ENCODE data around the gene AVL9.
"Not testable (repeated sequence)": the region's sequence is repeated elsewhere in the genome, so short reads cannot be mapped to it uniquely, and the experiment has no call there.

Gene AVL9

GRCh38 chr7:32591938-32592337, 96.6 kb downstream of the AVL9 start:
- DNase-seq (ENCODE audit: low spot score): peak; percentile 48

DNA sequence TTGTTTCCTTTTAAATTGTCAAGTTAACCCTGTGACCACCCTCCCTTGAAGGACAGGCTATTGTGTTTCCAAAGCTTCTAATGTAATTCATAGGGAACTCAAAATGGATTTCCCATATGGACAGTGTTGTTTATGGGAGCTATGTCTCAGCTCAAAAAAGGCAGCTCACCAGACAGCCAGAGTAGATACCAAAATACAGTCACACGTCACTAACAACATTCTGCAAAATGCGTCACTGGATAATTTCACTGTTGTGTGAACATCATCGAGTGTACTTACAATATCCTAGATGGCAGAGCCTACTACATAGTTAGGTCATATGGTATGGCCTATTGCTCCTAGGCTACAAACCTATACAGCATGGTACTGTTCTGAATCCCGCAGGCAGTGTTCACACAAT, 97.4 kb downstream of the AVL9 start:
- DNase-seq (ENCODE audit: low spot score): no peak

- no peak for DNase-seq (ENCODE audit: low spot score)
Observed at GRCh38 chr7:32594965-32595490, 99.7 kb downstream of the AVL9 start.

DNA sequence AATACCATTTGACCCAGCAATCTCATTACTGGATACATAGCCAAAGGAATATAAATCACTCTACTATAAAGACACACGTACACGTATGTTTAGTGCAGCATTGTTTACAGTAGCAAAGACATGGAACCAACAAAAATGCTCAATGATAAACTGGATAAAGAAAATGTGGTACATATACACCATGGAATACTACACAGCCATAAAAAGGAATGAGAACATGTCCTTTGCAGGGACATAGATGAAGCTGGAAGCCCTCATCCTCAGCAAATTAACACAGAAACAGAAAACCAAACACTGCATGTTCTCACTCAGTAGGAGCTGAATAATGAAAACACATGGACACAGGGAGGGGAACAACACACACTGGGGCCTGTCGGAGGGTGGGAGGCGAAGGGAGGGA, 105.9 kb downstream of the AVL9 start:
- DNase-seq (ENCODE audit: low spot score): not testable (repeated sequence)

- DNase-seq (ENCODE audit: low spot score): no peak
Observed at GRCh38 chr7:32602470-32602869, 107.2 kb downstream of the AVL9 start.

DNA sequence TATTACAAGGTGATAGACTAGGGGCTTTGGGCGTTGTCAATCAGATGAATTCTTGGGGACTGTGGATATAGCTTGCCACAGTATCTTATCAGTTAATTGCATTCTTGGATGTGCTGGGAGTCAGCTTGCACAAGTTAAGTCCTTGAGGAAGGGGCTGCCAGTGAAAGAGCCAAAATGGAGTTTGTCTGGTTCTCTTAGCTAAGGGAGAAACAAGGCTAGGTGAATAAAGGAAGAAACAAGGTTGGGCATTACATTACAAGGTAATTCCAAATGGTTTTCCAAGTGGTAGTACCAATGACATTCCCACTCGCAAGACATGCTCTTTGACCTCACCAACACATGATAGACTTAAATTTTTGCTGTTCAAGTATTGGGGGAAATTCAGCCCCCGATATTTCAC, 108.2 kb downstream of the AVL9 start:
- not testable (repeated sequence) for DNase-seq (ENCODE audit: low spot score)

DNA sequence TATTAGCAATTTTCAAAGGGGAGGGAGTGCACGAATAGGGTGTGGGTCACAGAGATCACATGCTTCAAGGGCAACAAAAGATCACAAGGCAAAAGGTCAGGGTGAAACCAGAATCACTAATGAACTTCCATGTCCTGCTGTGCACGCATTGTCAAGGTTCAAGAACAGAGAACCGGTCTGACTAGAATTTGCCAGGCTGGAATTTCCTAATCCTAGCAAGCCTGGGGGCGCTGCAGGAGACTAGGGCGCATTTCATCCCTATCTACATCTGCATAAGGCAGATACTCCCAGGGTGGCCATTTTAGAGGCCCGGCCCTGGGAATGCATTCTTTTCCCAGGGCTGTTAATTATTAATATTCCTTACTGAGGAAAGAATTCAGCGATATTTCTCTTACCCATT, 108.8 kb downstream of the AVL9 start:
- not testable (repeated sequence) for DNase-seq (ENCODE audit: low spot score)

GRCh38 chr7:32605032-32605431, 109.7 kb downstream of the AVL9 start:
- DNase-seq (ENCODE audit: low spot score): no peak

GRCh38 chr7:32609463-32609862, 114.2 kb downstream of the AVL9 start:
- no peak for DNase-seq (ENCODE audit: low spot score)

- DNase-seq (ENCODE audit: low spot score): peak; percentile 48
Observed at GRCh38 chr7:32611201-32612099, 116.2 kb downstream of the AVL9 start.

DNA sequence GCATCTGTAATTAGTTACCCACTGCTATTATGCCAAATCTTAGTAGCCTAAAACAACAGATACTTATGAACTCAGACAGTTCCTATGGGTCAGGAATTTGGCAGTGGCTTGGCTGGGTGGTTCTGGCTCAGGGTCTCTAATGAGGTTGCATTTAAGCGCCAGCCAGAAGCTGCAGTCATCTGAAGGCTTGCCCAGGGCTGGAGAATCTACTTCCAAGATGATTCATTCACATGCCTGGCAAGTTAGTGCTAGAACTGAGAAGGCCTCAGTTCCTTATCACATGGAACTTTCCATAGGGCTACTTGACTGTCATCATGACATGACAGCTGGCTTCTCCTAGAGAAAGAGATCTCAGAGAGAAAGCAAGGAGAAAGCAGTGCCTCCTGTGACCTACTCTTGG, 121.3 kb downstream of the AVL9 start:
- DNase-seq (ENCODE audit: low spot score): peak; percentile 15

DNA sequence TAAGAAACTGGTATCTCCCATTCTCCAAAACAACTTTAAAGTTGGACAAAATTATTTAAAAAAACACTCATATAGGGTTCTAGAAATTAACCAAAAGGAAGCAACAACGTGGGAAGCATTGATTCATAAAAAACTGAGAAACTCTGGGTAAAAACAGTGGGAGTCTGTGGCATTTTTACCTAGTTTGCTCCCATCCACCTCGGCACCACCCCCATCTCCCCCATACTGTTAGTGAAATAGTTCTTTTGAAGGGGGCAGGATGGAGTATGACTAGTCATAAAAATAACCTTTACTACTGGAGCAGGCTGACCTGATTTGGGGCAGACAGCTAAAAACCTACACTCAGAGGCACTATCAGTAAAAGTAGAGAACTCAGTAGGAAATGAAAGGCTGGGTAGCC, 123.2 kb downstream of the AVL9 start:
- DNase-seq (ENCODE audit: low spot score): no peak

DNA sequence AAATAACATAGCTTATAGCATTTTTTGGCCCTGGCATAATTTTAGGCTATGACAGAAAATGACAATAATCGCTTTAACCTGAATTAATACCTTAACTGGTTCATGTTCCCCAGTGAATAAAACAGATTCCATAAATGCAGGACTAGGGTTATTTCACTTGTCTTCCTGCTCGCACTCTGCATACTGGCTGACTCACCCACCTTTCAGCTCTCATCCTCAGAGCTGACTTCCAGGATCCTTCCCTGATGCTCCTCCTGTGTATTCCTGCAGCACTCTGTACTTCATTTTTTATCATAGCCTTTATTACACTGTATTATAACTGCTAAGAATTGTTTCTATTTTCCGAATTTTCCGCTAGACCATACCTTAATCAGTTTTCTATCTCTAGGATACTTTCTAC, 123.7 kb downstream of the AVL9 start:
- DNase-seq (ENCODE audit: low spot score): no peak

DNA sequence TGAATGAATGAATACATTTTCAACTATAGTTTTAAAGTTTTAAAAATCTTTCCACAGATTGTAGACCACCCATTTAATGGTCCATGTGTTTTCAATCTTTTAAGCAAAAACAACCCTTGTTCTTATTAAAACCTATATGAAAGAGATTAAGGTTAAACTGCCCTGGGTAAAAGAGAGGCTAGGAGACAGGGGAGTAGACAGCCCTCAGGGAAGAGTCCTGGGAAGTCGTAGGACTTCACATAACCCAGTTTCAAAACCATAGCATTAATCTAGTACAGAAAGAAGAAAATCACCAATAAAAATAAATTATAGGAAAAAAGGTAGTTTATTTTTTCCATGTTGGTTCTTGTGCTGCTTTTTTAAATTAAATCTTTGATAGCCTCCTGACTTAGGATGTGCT, 124.1 kb downstream of the AVL9 start:
- DNase-seq (ENCODE audit: low spot score): not testable (repeated sequence)

DNA sequence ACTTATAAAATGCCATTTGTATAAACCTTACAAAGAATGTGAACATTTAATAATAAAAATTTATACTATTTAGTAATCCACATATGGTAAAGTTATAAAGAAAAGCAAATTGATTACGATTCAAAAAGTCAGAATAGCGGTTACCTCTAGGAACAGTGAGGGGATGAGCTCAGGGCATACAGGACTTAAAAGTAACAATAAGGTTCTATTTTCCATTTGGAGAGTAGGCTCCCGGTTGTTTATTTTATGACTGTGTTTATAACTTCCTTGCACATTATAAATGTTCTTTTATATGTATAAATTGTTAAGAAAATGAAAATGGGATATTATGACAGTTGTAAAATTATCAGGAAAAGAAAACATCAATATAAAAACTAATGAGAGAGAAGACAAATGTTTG, 135.7 kb downstream of the AVL9 start:
- no peak for DNase-seq (ENCODE audit: low spot score)

- not testable (repeated sequence) for DNase-seq (ENCODE audit: low spot score)
Observed at GRCh38 chr7:32631590-32632497, 136.6 kb downstream of the AVL9 start.

DNA sequence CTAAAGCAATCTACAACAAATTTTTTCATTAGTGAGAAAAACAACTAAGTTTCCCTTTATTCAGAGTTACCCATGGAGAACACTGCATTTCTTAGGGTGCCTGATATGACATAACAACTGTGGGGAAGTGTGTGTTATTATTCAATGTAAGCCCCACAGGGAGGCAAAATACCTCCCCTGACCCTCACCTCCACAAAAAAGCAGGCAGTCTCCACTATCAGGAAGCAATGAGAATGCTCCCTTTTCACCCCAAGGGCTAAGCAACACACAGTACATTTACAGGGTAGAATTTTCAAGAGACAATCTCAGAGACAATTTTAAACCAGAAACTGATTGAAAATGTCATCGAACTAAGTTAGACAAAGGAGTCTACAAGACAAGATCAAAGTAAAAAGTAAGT, 138.2 kb downstream of the AVL9 start:
- not testable (repeated sequence) for DNase-seq (ENCODE audit: low spot score)

- not testable (repeated sequence) for DNase-seq (ENCODE audit: low spot score)
Observed at GRCh38 chr7:32634798-32635393, 139.6 kb downstream of the AVL9 start.

GRCh38 chr7:32636725-32637462, 141.6 kb downstream of the AVL9 start:
- DNase-seq (ENCODE audit: low spot score): not testable (repeated sequence)

DNA sequence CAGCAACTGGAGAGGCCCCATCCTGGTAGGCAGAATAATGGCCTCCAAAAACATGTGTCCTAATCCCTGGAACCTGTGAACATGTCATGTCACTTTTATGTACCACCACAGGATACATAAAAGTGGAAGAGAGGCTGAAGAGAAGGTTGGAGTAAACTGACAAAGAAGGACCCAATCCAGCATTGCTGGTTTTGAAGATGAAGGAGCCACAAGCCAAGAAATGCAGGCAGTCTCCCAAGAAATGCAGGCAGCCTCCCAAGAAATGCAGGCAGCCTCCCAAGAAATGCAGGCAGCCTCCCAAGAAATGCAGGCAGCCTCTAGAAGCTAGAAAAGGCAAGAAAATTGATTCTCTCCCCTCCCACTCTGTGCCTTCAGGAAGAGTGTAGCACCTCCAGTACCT, 142.3 kb downstream of the AVL9 start:
- DNase-seq (ENCODE audit: low spot score): not testable (repeated sequence)

All from pons (tissue), 1 donor.